Fibroblast of lung (primary cell): Measurements from ENCODE around the gene HIP1R. TPM values are rescaled to one million over a fixed set of nuclear protein-coding genes. Genes with fewer than 3 reads are reported as not detected.

Experiments
- DNase-seq, 2 donors: peaks; one replicate each; pipeline versions ENCODE4 v3.0.0 to v3.0.0-alpha.2; 2010; ENCODE audit warnings: low read depth in 2 of 2
- H2AFZ ChIP-seq: 2 replicates; pipeline ENCODE4 v1.5.1; 2012; ENCODE audit warnings: low read length, control low read depth, inconsistent platforms
- H3K27ac ChIP-seq: 2 replicates; pipeline ENCODE4 v1.5.1; 2011; ENCODE audit warnings: low read length, control low read depth; ENCODE audit not compliant: insufficient read depth
- H3K27me3 ChIP-seq: 2 replicates; pipeline ENCODE4 v1.5.1; 2011; ENCODE audit warnings: mild to moderate bottlenecking, low read length; ENCODE audit not compliant: control insufficient read depth, insufficient read depth
- H3K36me3 ChIP-seq: 2 replicates; pipeline ENCODE4 v1.5.1; 2011; ENCODE audit warnings: low read length; ENCODE audit not compliant: control insufficient read depth, insufficient read depth
- H3K4me1 ChIP-seq: 2 replicates; pipeline ENCODE4 v1.5.1; 2011; ENCODE audit warnings: low read length; ENCODE audit not compliant: control insufficient read depth, insufficient read depth; ENCODE audit errors: extremely low read depth
- H3K4me2 ChIP-seq: 2 replicates; pipeline ENCODE4 v1.5.1; 2011; ENCODE audit warnings: low read length, control low read depth; ENCODE audit not compliant: insufficient read depth; ENCODE audit errors: extremely low read depth
- H3K4me3 ChIP-seq, 4 experiments: fragments of 200-600 bp in 1 of 4; sonication (generic) in 1 of 4; replicated peaks in 1 of 4; 2 replicates each; pipeline ENCODE4 v1.5.1; 2011 to 2016; ENCODE audit warnings: low read length in 4 of 4, low read depth in 3 of 4, mild to moderate bottlenecking in 3 of 4, control low read depth in 2 of 4, inconsistent platforms in 1 of 4, mixed read lengths in 1 of 4; ENCODE audit not compliant: insufficient read depth in 1 of 4; ENCODE audit errors: control extremely low read depth in 1 of 4
- H3K79me2 ChIP-seq: 2 replicates; pipeline ENCODE4 v1.5.1; 2012; ENCODE audit warnings: mild to moderate bottlenecking, low read length, inconsistent platforms; ENCODE audit not compliant: control insufficient read depth, insufficient read depth
- H3K9ac ChIP-seq: 2 replicates; pipeline ENCODE4 v1.5.1; 2011; ENCODE audit warnings: mild to moderate bottlenecking, low read length, control low read depth; ENCODE audit not compliant: insufficient read depth
- H3K9me3 ChIP-seq: 2 replicates; pipeline ENCODE4 v1.5.1; 2012; ENCODE audit warnings: low read depth, low read length; ENCODE audit not compliant: control insufficient read depth, insufficient read depth
- H4K20me1 ChIP-seq: 2 replicates; pipeline ENCODE4 v1.5.1; 2011; ENCODE audit warnings: low read length; ENCODE audit not compliant: control insufficient read depth, insufficient read depth; ENCODE audit errors: extremely low read depth
- EZH2 ChIP-seq: IDR thresholded peaks from 2 replicates; pipeline ENCODE4 v1.5.1; 2012; ENCODE audit warnings: low read length, control low read depth, mild to moderate bottlenecking; ENCODE audit errors: missing control alignments
- polyA plus RNA-seq, 2 donors: library from polyadenylated mRNA; depleted of rRNA in 1 of 2; stranded (reverse) in 1 of 2; unstranded in 1 of 2; fragments of >200 nt; gene quantifications; 2 replicates each; pipeline ENCODE4 v1.2.1, GENCODE V29; 2011 to 2012; ENCODE audit warnings: missing spikeins in 1 of 2
- total RNA-seq: library from RNA; depleted of rRNA; stranded (reverse); fragments of >200 nt; gene quantifications from 2 replicates; pipeline ENCODE4 v1.2.1, GENCODE V29; 2014
- TF ChIP-seq, protein P1 (sequence below), 2 donors: IDR thresholded peaks in 1 of 2; conservative IDR thresholded peaks in 1 of 2; 1 replicate in 1 of 2; 2 replicates in 1 of 2; pipeline ENCODE4 v1.5.1; 2011 to 2012; ENCODE audit warnings: low read length in 2 of 2, control low read depth in 1 of 2, inconsistent platforms in 1 of 2, low read depth in 1 of 2, mild to moderate bottlenecking in 1 of 2

HIP1R gene
- total and polyA plus RNA-seq, 2 donors (not counting 1 experiment from before 2014, with no cell fraction given) = 3.4 to 21.3 TPM

DNA sequence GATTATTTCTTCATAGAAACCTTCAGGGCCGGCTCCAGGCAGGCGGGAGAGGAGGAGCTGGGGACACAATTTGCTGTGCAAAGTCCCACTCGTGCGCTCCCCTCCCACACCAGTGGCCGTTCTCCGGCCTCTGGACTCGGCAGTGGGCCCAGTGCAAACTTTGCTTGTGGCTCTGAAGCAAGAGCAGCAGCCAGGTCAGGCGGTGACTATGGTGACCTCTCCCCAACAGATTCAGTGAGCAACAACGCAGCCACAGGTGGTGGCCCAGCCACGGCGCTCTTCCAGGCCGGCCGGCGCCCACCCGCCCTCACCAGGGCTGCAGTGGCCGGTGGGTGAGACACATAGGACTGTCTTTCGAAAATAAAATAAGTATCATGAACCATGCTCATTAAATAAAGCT lies 31.1 kb downstream of the HIP1R start:
- Histone ChIP-seq H2AFZ (no peak overlapping the region), H3K27ac (no peak overlapping the region), H3K4me1 (peaks cover 4% of the 10 kb centered on the region), H4K20me1 (no peaks in the 10 kb centered on the region), H3K4me3 (no peak overlapping the region), H3K36me3 (peaks cover 28% of the 10 kb centered on the region), H3K4me2 (no peak overlapping the region), H3K9ac (no peak overlapping the region), H3K27me3 (no peaks in the 10 kb centered on the region), H3K79me2 (peaks cover 12% of the 10 kb centered on the region), H3K9me3 (no peaks in the 10 kb centered on the region)
- DNase-seq = no peak
- TF ChIP-seq, protein P1, sequence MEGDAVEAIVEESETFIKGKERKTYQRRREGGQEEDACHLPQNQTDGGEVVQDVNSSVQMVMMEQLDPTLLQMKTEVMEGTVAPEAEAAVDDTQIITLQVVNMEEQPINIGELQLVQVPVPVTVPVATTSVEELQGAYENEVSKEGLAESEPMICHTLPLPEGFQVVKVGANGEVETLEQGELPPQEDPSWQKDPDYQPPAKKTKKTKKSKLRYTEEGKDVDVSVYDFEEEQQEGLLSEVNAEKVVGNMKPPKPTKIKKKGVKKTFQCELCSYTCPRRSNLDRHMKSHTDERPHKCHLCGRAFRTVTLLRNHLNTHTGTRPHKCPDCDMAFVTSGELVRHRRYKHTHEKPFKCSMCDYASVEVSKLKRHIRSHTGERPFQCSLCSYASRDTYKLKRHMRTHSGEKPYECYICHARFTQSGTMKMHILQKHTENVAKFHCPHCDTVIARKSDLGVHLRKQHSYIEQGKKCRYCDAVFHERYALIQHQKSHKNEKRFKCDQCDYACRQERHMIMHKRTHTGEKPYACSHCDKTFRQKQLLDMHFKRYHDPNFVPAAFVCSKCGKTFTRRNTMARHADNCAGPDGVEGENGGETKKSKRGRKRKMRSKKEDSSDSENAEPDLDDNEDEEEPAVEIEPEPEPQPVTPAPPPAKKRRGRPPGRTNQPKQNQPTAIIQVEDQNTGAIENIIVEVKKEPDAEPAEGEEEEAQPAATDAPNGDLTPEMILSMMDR (conservative IDR thresholded peaks at IDR 0.05 in 1 of 2, IDR thresholded peaks at IDR 0.05 in 1 of 2; ENCODE audit: low read depth in 1 of 2, low read length in 2 of 2) = no peak
- no peak for TF ChIP-seq EZH2

DNA sequence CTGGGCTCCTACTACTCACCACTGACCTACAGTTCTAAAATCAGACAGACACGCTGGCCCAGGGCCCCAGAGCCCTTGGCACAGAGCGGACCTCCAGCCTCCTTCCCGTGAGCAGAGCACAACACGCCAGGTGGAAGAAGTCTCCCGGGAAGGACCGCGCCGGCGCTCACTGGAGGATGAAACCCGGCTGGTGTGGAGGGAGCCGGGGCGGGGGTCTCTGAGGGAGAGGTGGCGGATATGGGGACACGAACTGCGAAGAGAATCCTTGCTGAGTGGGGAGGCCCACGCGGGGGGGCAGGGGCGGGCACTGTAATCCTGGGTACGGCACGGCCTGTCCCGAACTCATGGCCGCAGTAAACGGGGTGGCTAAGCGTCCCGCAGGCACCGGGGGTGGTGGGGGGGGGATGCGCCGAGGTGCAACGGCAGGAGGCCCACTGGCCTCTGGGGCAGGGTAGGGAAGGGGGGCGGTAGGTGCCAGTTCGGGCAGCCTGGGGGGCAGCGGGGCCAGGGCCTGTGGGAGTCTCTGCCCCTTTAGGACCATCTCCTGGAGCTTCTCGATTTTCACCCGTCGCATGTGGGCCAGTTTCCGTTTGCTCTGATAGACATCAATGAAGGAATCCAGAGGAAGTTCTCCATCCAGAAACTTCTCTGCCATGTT lies 31.8 kb downstream of the HIP1R start:
- Histone ChIP-seq H3K4me2 (no peak overlapping the region), H3K4me1 (peaks cover 9% of the 10 kb centered on the region), H4K20me1 (no peaks in the 10 kb centered on the region), H3K9me3 (no peaks in the 10 kb centered on the region), H3K36me3 (peaks cover 28% of the 10 kb centered on the region), H3K27ac (no peak overlapping the region), H3K9ac (no peak overlapping the region), H3K79me2 (peaks cover 18% of the 10 kb centered on the region), H3K4me3 (no peak overlapping the region), H3K27me3 (no peaks in the 10 kb centered on the region), H2AFZ (no peak overlapping the region)
- TF ChIP-seq, protein P1 (conservative IDR thresholded peaks at IDR 0.05 in 1 of 2, IDR thresholded peaks at IDR 0.05 in 1 of 2; ENCODE audit: low read depth in 1 of 2, low read length in 2 of 2) = no peak
- TF ChIP-seq EZH2 = no peak
- no peak for DNase-seq

DNA sequence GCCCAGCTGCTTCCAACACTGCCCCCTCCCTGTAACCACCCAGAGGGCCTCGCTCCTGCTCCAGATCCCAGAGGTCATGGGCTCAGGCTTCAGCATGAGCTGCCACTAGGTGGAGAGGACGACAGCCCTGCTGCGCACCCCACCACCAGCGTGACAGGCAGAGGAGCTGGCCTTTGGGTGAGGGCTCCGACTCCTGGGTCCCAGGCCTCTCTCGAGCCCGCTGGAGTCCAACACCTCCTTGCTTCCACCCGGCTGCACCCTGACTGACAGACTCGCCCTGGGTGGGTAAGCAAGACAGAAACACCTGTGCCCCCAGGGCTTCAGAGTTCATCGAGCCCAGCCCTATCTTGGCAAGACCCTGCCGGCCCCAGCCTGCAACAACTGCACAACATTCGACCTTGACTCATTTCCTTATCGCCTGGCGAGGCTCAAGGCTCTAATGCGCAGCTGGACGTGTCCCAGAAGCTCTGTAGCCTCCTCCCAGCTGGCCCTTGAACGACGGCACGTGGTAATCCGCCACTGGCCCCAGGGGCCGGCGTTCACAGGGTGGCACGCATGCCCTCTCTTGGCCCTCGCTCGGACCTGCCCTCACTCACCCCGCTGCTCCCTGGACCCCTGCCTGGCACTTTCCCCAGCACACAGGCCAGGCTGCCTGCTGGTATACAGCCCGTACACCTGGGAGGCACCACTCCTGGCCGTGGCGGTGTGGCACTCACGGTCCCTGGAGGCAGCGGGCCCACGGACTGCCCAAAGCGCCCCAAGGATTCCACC lies 32.6 kb downstream of the HIP1R start:
- Histone ChIP-seq H4K20me1 (no peaks in the 10 kb centered on the region), H3K4me3 (no peak overlapping the region), H3K9ac (no peak overlapping the region), H3K4me2 (no peak overlapping the region), H3K9me3 (no peaks in the 10 kb centered on the region), H3K27ac (no peak overlapping the region), H3K4me1 (peaks cover 12% of the 10 kb centered on the region), H3K36me3 (peaks cover 28% of the 10 kb centered on the region), H2AFZ (no peak overlapping the region), H3K27me3 (no peaks in the 10 kb centered on the region), H3K79me2 (peaks cover 23% of the 10 kb centered on the region)
- no peak for TF ChIP-seq EZH2
- TF ChIP-seq, protein P1 (conservative IDR thresholded peaks at IDR 0.05 in 1 of 2, IDR thresholded peaks at IDR 0.05 in 1 of 2; ENCODE audit: low read depth in 1 of 2, low read length in 2 of 2) = peak in 1 of 2 donors; percentile 21
- DNase-seq = no peak
